ENCODE data around the gene VEGFB.

VEGFB gene

DNA sequence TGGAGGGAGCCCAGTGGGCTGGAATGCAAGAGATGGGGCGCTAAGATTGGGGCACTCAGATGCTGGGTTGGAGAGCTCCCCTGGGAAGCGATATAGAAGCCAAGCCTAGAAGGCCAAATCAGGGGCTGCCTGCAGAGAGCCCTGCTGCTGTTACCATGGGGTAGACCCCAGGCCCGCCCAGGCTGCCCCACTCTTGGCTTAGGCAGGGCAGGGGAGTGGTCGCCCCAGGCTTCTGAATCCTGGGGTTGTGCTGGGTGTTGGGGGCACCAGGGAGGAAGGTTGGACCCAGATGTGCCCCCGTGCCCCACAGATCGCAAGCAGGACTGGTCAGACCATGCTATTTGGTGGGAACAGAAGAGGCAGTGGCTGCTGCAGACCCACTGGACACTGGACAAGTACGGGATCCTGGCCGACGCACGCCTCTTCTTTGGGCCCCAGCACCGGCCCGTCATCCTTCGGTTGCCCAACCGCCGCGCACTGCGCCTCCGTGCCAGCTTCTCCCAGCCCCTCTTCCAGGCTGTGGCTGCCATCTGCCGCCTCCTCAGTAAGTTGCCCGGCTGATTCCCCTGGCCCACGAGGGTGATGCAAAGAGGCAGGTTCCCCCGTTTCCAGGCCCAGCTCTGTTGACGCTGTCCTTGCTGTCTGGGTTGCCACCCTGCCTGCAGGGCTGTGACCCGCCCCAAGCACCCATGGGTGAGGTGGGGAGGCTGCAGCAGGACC, 23.9 kb upstream of the VEGFB start:
- no peak for DNase-seq

- DNase-seq, result no peak
Measured at GRCh38 chr11:64211181-64211872, 23.1 kb upstream of the VEGFB start.

- DNase-seq, result no peak
Measured at GRCh38 chr11:64216879-64217278, 17.5 kb upstream of the VEGFB start.

DNA sequence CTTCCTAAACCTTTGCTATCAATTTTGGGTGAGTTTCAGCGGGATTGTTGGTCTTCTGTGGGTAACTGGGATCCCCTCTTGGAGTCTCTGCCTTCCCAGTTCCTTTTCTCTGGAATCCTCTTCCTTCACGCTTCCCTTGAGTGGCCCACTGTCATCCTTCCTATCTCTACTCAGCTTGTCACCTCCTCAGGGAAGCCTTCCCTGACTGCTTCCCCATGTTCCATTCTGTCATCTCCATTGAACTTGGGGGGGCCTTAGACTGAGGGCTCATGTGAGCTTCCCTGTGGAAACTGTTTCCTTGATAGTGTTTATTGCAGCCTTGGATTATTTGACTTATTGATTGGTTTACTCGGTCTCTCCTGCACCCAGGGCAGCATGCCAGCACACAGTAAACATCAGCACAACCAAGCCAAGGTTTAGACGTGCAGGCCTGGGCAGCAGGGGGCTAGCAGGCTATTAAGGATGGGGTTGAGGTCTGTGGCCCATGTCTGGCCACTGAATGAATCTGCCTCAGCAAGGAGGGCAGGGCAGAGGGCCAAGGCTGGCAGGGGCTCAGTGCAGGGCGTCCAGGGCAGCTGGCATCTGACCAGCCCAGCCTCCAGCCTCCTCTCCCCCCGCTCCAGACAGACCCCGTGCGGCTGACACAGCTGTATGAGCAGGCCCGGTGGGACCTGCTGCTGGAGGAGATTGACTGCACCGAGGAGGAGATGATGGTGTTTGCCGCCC, 15.6 kb upstream of the VEGFB start:
- DNase-seq, result peak in 3 of 56 donors; percentile 28 to 32 (median 29)

DNA sequence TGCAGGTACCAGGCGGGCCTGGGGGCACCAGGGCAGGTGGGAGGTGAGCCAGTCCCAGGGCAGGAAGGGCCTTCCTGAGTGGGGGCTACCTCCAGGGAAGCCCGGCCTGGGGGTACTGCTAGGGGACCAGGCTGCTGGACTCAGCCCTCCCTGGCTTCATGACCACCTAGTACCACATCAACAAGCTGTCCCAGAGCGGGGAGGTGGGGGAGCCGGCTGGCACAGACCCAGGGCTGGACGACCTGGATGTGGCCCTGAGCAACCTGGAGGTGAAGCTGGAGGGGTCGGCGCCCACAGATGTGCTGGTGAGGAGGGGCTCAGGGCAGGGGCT, 15.1 kb upstream of the VEGFB start:
- DNase-seq, result no peak

- DNase-seq, result no peak
Measured at GRCh38 chr11:64219755-64220154, 14.6 kb upstream of the VEGFB start.

GRCh38 chr11:64220271-64220670, 14.1 kb upstream of the VEGFB start:
- DNase-seq, result no peak

DNA sequence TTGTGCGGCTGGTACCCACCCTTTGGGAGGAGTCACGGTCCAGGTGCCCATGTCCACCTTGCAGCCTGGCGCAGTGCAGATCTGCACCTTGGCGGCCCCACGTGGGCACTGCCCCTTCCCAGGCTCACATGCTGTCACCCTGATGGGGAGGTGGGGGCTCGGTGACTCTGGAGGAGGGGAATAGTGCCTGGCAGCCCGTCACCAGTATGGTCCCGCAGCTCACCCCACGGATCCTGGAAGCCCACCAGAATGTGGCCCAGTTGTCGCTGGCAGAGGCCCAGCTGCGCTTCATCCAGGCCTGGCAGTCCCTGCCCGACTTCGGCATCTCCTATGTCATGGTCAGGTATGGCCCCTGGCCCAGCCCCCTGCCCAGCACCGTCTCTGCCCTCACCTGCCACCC, 13.6 kb upstream of the VEGFB start:
- DNase-seq, result no peak

DNA sequence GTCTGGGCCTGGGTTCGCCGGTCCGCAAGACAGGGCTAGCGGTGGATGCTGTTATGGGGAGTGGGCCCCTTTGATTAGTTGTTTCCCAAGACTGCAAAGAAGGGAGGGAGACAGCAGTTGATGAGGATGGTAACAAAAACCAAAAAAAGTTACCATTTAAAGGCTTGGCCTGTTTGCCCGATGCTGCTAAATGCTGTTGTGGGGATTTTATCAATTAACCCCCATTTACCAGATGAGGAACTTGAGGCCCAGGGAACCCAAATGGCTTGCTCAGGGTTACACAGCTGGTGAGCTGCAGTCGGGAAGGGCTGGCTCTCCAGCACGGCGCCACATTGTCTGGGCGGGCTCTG, 11.8 kb upstream of the VEGFB start:
- no peak for DNase-seq

DNA sequence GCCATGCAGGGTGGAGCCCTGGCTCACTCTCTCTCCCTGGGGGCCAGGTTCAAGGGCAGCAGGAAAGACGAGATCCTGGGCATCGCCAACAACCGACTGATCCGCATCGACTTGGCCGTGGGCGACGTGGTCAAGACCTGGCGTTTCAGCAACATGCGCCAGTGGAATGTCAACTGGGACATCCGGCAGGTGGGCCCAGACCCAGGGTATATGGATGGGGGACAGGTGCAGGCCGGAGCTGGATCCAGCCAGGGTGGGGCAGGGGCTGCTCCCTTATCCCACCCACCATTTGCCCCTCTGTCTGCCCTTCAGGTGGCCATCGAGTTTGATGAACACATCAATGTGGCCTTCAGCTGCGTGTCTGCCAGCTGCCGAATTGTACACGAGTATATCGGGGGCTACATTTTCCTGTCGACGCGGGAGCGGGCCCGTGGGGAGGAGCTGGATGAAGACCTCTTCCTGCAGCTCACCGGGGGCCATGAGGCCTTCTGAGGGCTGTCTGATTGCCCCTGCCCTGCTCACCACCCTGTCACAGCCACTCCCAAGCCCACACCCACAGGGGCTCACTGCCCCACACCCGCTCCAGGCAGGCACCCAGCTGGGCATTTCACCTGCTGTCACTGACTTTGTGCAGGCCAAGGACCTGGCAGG, 11.3 kb upstream of the VEGFB start:
- DNase-seq, result no peak

GRCh38 chr11:64224151-64224890, 10.1 kb upstream of the VEGFB start:
- no peak for DNase-seq

DNA sequence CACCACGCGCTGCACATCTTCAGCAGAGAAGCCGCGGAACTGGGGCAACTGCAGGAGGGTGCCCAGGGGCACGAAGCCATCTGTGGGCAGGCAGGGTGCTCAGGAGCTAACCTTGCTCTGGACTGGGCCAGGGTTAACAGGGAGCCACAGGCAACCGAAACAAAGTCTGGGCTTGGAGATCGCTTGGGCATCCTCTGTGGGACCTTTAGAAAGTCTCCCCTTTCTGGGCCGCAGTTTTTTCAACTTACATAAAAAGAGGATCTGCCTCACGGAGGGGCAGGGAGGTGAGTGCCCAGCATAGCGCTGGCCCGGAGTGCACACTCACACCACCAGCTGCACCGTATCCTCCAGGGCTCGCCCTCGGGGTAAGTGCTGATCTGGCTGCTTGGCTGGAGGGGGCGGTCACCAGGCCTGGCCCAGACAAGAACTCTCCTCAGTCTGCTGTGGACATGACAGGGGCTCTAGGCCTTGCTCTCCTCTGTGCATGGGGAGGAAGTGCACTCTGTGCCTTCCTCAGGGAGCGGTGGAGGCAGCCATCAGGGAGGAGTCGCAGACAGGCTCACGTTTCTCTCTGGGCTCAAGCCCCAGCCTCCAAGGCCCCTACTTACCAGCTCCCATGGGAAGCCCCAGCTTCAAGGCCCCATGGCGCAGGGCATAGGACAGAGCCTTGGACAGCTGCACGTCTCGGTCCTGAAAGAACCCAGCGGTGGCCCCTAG, 9.3 kb upstream of the VEGFB start:
- no peak for DNase-seq

DNA sequence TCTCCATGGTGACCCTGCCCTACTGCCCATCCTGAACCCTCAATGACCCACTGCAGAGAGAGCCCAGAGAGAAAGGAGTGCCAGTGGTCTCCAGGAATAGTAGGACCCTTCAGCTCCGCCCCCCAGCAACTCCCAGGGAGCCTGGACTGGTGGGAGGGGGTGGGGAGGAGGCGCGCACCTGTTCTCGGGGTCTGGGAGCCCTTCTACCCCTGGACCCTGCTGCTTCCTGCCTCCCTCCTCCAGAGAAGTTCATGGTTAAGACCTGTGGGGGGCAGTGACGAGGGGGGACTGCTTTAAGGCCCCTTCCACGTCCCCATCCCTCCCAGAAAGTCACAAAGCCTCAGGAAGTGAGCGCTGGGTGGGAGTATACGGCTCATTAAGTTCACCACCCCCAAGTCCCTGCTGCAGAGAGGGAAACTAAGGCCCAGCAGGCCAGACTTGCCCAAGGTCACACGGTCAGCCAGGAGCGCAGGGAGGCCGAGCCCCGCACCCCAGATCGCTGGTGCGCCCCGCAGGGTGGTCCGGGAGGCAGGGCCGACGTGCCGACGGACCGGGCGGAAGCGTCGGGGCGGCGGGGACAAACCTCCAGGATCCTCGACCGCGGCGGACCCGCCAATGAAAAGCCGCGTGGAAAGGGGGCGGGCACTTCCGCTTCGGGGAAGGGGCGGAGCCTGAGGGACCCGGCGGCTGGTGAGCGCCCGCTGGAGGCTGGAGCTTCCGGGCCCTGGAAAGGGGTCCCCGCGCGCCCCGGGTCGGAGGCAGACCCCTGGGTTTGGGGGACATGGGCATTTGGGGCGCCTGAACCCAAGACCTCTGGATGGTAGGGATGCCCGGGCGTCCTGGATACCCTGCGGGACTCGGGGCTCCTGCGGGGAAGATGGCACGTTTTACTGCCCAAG, 8.5 kb upstream of the VEGFB start, which contains the start of the genes NUDT22 and TRPT1:
Gene NUDT22, plus strand, starts transcription at position 667 of the 899 bp plus-strand sequence. CDS start 379 bp downstream, outside the sequence.
Gene TRPT1, minus strand, starts transcription at position 579 of the 899 bp plus-strand sequence. Its CDS starts 326 bp downstream, at position 253.
- DNase-seq, result peak in 55 of 56 donors; percentile 29 to 93 (median 81)

DNA sequence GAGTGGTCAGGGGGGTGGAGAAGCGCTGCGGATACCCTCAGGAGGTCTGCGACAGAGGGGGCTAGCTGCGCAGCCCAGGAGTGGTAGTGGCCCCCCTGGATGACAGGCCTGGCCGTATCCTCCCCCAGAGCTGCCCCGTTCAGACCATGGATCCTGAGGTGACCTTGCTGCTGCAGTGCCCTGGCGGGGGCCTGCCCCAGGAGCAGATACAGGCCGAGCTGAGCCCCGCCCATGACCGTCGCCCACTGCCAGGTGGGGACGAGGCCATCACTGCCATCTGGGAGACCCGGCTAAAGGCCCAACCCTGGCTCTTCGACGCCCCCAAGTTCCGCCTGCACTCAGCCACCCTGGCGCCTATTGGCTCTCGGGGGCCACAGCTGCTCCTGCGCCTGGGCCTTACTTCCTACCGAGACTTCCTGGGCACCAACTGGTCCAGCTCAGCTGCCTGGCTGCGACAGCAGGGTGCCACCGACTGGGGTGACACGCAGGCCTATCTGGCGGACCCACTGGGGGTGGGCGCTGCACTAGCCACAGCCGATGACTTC, 7.8 kb upstream of the VEGFB start:
- DNase-seq, result peak in 15 of 56 donors; percentile 22 to 62 (median 39)

- DNase-seq, result no peak
Measured at GRCh38 chr11:64227405-64227956, 6.9 kb upstream of the VEGFB start.

- DNase-seq, result no peak
Measured at GRCh38 chr11:64229090-64229743, 5.2 kb upstream of the VEGFB start.

GRCh38 chr11:64229744-64230170, 4.6 kb upstream of the VEGFB start:
- DNase-seq, result no peak
